Measurements from ENCODE around the gene KLHDC4.

DNA sequence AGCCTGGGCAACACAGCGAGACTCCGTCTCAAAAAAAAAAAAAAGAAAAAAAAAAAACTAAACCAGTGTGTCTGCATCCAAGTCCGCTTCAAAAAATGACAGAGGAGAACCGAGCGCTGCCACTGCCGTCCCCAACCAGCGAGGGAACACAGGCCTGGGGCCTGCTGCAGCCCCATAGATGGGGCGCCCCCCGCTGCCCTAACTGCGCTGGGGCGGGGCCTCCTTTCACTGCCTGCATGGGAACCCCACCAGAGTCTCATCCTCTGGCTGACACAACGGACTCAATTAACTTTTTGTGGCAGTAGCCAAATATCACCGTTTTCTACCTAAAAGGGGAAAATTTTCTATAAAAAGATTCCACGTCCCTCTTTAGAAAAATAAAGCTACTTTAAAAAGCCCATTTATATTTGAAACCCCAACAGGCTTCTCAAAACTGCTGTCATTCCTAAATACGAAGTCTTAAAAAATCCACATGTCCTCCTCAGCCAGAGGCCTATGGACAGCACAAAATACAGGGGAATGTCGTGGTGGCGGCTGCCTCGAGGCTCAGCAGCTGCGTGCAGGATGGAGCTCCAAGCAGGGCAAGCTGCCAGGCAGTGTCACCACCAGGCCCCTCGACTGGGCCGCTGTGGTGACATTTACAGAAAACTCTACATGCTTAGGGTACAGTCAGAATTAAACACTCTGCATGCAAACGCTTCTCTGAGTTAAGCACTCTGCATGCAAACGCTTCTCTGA lies 30.3 kb downstream of the KLHDC4 start:
- TF ChIP-seq CTCF (conservative IDR thresholded peaks at IDR 0.05; ENCODE audit: low read depth, low read length) (no peak), BHLHE40 (IDR thresholded peaks at IDR 0.05; ENCODE audit: low read depth, low read length) (no peak), POLR2A (IDR thresholded peaks at IDR 0.05; ENCODE audit: low read depth, low read length) (no peak), MAZ (IDR thresholded peaks at IDR 0.05; ENCODE audit: borderline replicate concordance, low read depth, low read length) (no peak), SMC3 (IDR thresholded peaks at IDR 0.05; ENCODE audit: low read depth, low read length) (no peak), RAD21 (IDR thresholded peaks at IDR 0.05; ENCODE audit: low read length) (no peak), MXI1 (IDR thresholded peaks at IDR 0.05; ENCODE audit: borderline replicate concordance, low read depth, low read length) (no peak), RFX5 (IDR thresholded peaks at IDR 0.05; ENCODE audit: low read depth, low read length) (no peak), RCOR1 (IDR thresholded peaks at IDR 0.05; ENCODE audit: insufficient replicate concordance, low read length) (no peak), ELK1 (IDR thresholded peaks at IDR 0.05; ENCODE audit: borderline replicate concordance, low read depth, low read length) (no peak), CEBPB (IDR thresholded peaks at IDR 0.05; ENCODE audit: low read depth, low read length) (no peak), MAFK (IDR thresholded peaks at IDR 0.05; ENCODE audit: low read depth, low read length) (no peak), USF2 (IDR thresholded peaks at IDR 0.05; ENCODE audit: low read depth, low read length) (no peak)

Data from IMR-90 (cell line).